Right lung (tissue), 5 donors: ENCODE data around the gene TMEM138. TPM values are rescaled to one million over a fixed set of nuclear protein-coding genes. Genes with fewer than 3 reads are reported as not detected.

ENCODE experiments used
- DNase-seq, 2 donors: peaks; one replicate each; pipeline ENCODE4 v3.0.0-alpha.2; 2013
- polyA plus RNA-seq, 5 donors: library from polyadenylated mRNA; unstranded; fragments of 120-200 nt; gene quantifications; one replicate each; pipeline versions ENCODE4 v1.2.1 to v1.2.3, GENCODE V29; 2013; ENCODE audit warnings: inconsistent platforms in 1 of 5, low replicate concordance in 1 of 5; ENCODE audit not compliant: insufficient read length in 5 of 5, insufficient read depth in 1 of 5

TMEM138 gene
- polyA plus RNA-seq, 5 donors = 42.7 to 56.1 (median 48.8) TPM

DNA sequence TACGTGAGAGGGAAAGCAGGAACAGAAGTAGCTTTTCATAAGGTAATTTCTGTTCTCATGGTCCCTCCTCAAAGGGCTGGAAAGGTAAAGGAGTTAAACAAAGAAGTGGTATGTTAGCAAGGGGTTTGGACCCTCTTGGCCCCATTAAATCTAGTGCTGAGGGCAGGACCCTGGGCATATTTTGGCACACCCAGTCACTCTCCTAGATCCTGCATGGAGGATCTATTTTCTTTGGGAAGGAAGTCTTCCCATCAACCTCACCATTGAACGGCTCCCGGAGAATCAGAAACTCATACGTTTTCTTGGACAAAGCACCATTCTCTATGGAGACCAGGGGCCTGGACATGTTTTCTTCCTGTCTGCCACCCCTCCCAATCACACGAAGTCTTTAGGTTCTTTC is 41.9 kb downstream of the TMEM138 start:
- no peak for DNase-seq

- DNase-seq = no peak
These were observed 42.5 kb downstream of the TMEM138 start for GRCh38 chr11:61404641-61405040.

GRCh38 chr11:61406067-61406466 is 43.9 kb downstream of the TMEM138 start:
- DNase-seq = no peak

GRCh38 chr11:61406991-61407728 is 45.0 kb downstream of the TMEM138 start:
- no peak for DNase-seq

GRCh38 chr11:61411589-61411988 is 49.4 kb downstream of the TMEM138 start:
- DNase-seq = no peak

GRCh38 chr11:61413496-61413895 is 51.3 kb downstream of the TMEM138 start:
- no peak for DNase-seq

GRCh38 chr11:61414547-61414946 is 52.4 kb downstream of the TMEM138 start:
- no peak for DNase-seq

GRCh38 chr11:61415381-61415780 is 53.2 kb downstream of the TMEM138 start:
- no peak for DNase-seq

DNA sequence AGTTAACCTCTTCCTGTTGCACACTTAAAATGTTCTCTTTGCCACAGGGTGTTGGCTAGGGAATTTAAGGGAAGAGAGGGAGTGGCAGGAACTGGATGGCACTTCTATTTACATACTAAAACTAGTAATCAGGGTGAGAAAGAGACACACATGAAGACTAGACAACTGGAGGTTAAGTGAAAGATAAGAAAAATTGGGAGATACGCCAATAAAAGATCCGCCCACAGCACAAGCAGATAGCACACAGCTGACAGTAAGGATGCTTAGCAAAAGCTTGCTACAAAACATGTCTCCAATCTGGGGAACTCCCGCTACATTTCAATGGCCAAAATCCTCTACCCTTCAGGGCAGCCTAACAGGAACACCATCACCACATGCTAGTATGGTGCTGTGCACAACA is 54.8 kb downstream of the TMEM138 start:
- no peak for DNase-seq

DNA sequence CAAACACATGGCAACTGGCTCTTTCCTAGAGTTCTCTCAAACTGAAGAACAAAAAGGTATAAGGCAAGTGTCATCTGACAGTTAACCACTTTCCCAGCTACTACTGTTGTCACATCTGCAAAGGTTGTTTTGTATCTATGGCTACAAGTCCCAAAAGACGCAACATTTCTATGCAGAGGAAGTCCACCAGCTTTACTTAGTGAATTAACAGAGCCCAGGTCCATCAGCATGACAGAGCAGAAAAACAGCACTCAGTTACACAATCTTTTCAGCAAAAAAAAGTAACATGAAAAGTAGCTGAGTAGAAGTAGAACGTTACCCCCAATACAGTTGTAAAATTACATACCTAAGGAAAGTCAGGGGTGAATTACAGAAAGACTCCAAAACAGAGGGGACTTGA is 55.5 kb downstream of the TMEM138 start:
- no peak for DNase-seq

GRCh38 chr11:61418136-61418535 is 56.0 kb downstream of the TMEM138 start:
- DNase-seq = no peak

Other genes starting within 250 kb of the TMEM138 start
- gene VPS37C, start 200.9 kb upstream of the TMEM138 start, polyA plus RNA-seq = 10 to 100 TPM; 12.3 to 19.7 (median 15.6) TPM
- gene PGA3, start 158.9 kb upstream of the TMEM138 start, polyA plus RNA-seq = under 1 TPM; 0.10 to 0.26 (median 0.13) TPM
- 1 to 10 TPM in 1 of 5 donors, under 1 TPM in 4; 0.18 to 1.3 (median 0.67) TPM for gene PGA4, start 140.0 kb upstream of the TMEM138 start, polyA plus RNA-seq
- gene PGA5, start 121.2 kb upstream of the TMEM138 start, polyA plus RNA-seq = under 1 TPM in 3 of 5 donors, not detected in 2; 0.16 to 0.53 (median 0.37) TPM
- gene VWCE, start 67.1 kb upstream of the TMEM138 start, polyA plus RNA-seq = 1 to 10 TPM in 4 of 5 donors, under 1 TPM in 1; 0.94 to 2.3 (median 1.8) TPM
- gene DDB1, start 29.3 kb upstream of the TMEM138 start, polyA plus RNA-seq = 100 to 1,000 TPM; 164 to 194 (median 176) TPM
- gene TKFC, start 29.1 kb upstream of the TMEM138 start, polyA plus RNA-seq = 10 to 100 TPM; 24.2 to 37.4 (median 35.4) TPM
- 10 to 100 TPM; 27.1 to 40.0 (median 33.6) TPM for gene CYB561A3, start 492 bp upstream of the TMEM138 start, polyA plus RNA-seq
- gene TMEM216, start 30.2 kb downstream of the TMEM138 start, polyA plus RNA-seq = 10 to 100 TPM; 31.1 to 37.9 (median 35.0) TPM
- 100 to 1,000 TPM in 4 of 5 donors, 10 to 100 TPM in 1; 97.9 to 126 (median 112) TPM for gene CPSF7, start 67.6 kb downstream of the TMEM138 start, polyA plus RNA-seq
- 10 to 100 TPM; 35.7 to 46.9 (median 40.3) TPM for gene SDHAF2, start 67.8 kb downstream of the TMEM138 start, polyA plus RNA-seq
- 1 to 10 TPM in 4 of 5 donors, under 1 TPM in 1; 0.37 to 4.3 (median 2.3) TPM for gene LRRC10B, start 146.4 kb downstream of the TMEM138 start, polyA plus RNA-seq
- gene SYT7, start 218.7 kb downstream of the TMEM138 start, polyA plus RNA-seq = 1 to 10 TPM; 6.2 to 7.4 (median 6.7) TPM